ENCODE data around the gene RABGGTB.
"Not testable (repeated sequence)": the region's sequence is repeated elsewhere in the genome, so short reads cannot be mapped to it uniquely, and the experiment has no call there.

The RABGGTB gene

GRCh38 chr1:75785983-75786853 is at the start of gene RABGGTB:
TSS of gene RABGGTB (plus strand) at chr1:75786256. CDS start at chr1:75786272, 16 bp downstream.
- DNase-seq (ENCODE audit: low read depth): peak; percentile 92

GRCh38 chr1:75742047-75742625 is 43.9 kb upstream of the RABGGTB start:
- no peak for DNase-seq (ENCODE audit: low read depth)

- no peak for DNase-seq (ENCODE audit: low read depth)
These were observed 40.8 kb upstream of the RABGGTB start for GRCh38 chr1:75745276-75745675.

GRCh38 chr1:75757210-75757609 is 28.8 kb upstream of the RABGGTB start:
- not testable (repeated sequence) for DNase-seq (ENCODE audit: low read depth)

GRCh38 chr1:75758543-75758942 is 27.5 kb upstream of the RABGGTB start:
- not testable (repeated sequence) for DNase-seq (ENCODE audit: low read depth)

- no peak for DNase-seq (ENCODE audit: low read depth)
These were observed 21.9 kb upstream of the RABGGTB start for GRCh38 chr1:75764057-75764655.

GRCh38 chr1:75765697-75766355 is 20.2 kb upstream of the RABGGTB start:
- DNase-seq (ENCODE audit: low read depth): peak; percentile 81

GRCh38 chr1:75768016-75768415 is 18.0 kb upstream of the RABGGTB start:
- no peak for DNase-seq (ENCODE audit: low read depth)

- DNase-seq (ENCODE audit: low read depth): no peak
These were observed 15.3 kb upstream of the RABGGTB start for GRCh38 chr1:75770761-75771160.

GRCh38 chr1:75771978-75772377 is 14.1 kb upstream of the RABGGTB start:
- no peak for DNase-seq (ENCODE audit: low read depth)

GRCh38 chr1:75777812-75778211 is 8.2 kb upstream of the RABGGTB start:
- DNase-seq (ENCODE audit: low read depth): not testable (repeated sequence)

GRCh38 chr1:75778694-75779093 is 7.4 kb upstream of the RABGGTB start:
- not testable (repeated sequence) for DNase-seq (ENCODE audit: low read depth)

- DNase-seq (ENCODE audit: low read depth): not testable (repeated sequence)
These were observed 5.9 kb upstream of the RABGGTB start for GRCh38 chr1:75780183-75780582.

GRCh38 chr1:75783920-75784319 is 2.1 kb upstream of the RABGGTB start:
- not testable (repeated sequence) for DNase-seq (ENCODE audit: low read depth)

GRCh38 chr1:75785320-75785982 is 605 bp upstream of the RABGGTB start:
- DNase-seq (ENCODE audit: low read depth): no peak

GRCh38 chr1:75786901-75787493 is 941 bp downstream of the RABGGTB start:
- DNase-seq (ENCODE audit: low read depth): no peak

- no peak for DNase-seq (ENCODE audit: low read depth)
These were observed 1.5 kb downstream of the RABGGTB start for GRCh38 chr1:75787524-75787923.

GRCh38 chr1:75789988-75790387 is 3.9 kb downstream of the RABGGTB start:
- no peak for DNase-seq (ENCODE audit: low read depth)

GRCh38 chr1:75791022-75791421 is 5.0 kb downstream of the RABGGTB start:
- peak; percentile 35 for DNase-seq (ENCODE audit: low read depth)

- no peak for DNase-seq (ENCODE audit: low read depth)
These were observed 6.0 kb downstream of the RABGGTB start for GRCh38 chr1:75792091-75792490.

- DNase-seq (ENCODE audit: low read depth): no peak
These were observed 8.3 kb downstream of the RABGGTB start for GRCh38 chr1:75794382-75794781.

Data from amniotic epithelial cell (primary cell).